ENCODE data around the gene EFR3B.

GRCh38 chr2:25176138-25176537 lies 134.3 kb downstream of the EFR3B start:
- TF ChIP-seq E2F6 (IDR thresholded peaks at IDR 0.05; ENCODE audit: borderline replicate concordance, low read depth), result no peak
- no peak for TF ChIP-seq CTCF (IDR thresholded peaks at IDR 0.05)
- no peak for TF ChIP-seq ZSCAN20 (CRISPR knock-in tag; IDR thresholded peaks at IDR 0.05)
- TF ChIP-seq BCL3 (IDR thresholded peaks at IDR 0.05), result no peak
- no peak for TF ChIP-seq ZFP36 (IDR thresholded peaks at IDR 0.05; ENCODE audit: borderline replicate concordance, partially characterized antibody)
